Left forelimb (tissue), 1 donor: ENCODE data around the gene COL4A3.
"Not testable (repeated sequence)": the region's sequence is repeated elsewhere in the genome, so short reads cannot be mapped to it uniquely, and the experiment has no call there.

Source experiments
- DNase-seq: peaks from one replicate; pipeline ENCODE4 v3.0.0-alpha.2; 2018; ENCODE audit warnings: low spot score

COL4A3 gene

GRCh38 chr2:227214622-227215041 is 50.2 kb downstream of the COL4A3 start:
- no peak for DNase-seq

DNA sequence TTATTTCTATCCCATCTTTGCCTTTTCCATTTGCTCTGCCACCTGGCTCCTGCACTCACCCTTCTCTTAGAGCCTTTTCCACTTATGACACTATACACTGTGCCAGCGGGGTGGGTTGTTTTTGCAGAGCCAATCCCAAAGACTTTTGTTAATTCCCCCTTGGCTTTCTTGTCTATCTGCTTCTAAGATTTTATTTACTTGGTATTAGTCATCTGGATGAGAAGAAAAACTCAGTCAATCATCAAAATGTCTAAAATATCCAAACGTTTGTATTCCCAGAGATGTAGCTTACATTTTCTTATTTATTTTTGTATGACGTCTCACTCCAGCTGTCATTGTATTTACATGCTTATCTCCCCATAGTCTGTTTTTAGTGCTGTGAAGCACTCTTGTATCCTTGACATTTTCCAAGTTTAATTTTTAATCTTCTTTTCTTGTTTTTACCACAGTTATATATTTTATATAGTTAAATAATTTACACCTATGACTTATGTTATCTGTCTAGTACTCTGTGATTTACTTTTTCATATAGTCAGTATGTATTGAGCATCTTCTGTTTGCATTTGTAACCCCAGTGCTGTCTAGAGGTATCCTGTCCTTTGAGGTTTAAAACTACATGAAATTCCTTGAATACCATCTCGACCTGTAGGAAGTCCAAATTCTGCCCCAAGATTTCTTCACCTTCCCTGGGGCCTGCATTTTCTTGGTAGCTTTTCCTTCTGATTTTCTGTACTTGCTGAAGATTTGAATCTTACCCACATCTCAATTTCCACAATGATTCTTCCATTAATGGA is 55.1 kb downstream of the COL4A3 start:
- DNase-seq, result no peak

DNA sequence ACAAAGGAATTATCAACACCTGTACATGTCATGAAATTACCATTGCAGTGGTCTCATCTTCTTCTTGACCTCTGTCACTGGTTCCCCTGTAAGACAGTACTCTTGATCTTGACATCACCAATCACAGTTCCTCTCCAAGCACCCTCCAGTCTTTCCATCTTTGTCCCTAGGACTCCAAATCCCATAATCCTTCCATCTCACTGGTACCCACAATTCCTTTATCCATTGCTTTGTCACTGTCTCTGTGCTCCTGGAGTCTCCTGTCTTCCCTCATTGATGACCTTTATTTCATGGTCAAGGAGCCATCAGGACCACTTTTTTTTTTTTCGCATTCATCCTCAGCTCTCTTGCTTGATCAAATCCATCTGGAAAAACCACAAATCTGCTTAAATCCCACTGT is 56.7 kb downstream of the COL4A3 start:
- DNase-seq, result no peak

GRCh38 chr2:227222292-227222691 is 57.9 kb downstream of the COL4A3 start:
- DNase-seq, result no peak

GRCh38 chr2:227225641-227226040 is 61.2 kb downstream of the COL4A3 start:
- not testable (repeated sequence) for DNase-seq

DNA sequence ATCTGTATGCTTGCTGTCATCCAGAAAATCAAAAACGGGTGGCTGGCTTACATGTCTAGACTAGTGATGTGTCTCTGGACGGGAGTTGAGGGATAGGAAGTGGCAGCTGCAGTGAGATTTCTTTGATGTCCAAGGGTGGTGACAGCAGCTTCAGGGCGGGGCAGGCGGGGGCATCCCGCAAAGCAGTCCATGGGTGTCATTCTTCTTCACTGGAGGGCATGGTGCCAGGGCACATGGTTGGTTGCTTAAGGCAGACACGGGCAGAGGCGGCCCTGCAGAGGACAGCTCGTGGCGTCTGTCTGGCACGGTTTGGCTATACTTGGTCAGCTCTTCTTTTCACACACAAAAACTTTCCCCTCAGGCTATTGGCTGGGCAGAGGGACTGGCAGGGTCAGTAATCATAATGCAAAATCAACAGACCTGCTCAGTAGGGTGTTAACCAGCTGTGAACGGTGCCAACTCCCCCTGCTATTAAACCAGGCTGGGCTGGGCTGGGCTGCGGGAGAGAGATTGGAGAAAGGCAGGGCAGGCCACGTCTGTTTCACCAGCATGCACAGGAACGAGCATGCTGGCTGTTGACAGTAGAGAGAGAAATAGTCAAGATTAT is 63.7 kb downstream of the COL4A3 start:
- no peak for DNase-seq

GRCh38 chr2:227230151-227230550 is 65.7 kb downstream of the COL4A3 start:
- no peak for DNase-seq

GRCh38 chr2:227234429-227234828 is 70.0 kb downstream of the COL4A3 start:
- DNase-seq, result no peak

DNA sequence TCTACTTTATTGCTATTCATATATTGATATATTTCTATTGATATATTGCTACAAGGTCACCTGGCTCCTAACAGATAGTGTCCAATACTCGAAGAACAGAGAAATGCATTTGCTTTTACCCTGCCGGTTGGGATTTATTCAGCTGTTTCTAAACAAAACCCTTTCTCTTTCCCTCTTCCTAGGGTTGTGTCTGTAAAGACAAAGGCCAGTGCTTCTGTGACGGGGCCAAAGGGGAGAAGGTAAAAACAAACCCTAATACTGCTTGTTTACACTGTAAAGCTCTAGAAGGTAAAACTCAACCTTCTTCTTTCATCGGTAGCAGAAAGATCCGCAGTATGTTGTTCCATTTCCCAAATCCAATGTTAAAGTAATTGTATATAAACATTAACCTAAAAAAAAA is 73.4 kb downstream of the COL4A3 start:
- no peak for DNase-seq

DNA sequence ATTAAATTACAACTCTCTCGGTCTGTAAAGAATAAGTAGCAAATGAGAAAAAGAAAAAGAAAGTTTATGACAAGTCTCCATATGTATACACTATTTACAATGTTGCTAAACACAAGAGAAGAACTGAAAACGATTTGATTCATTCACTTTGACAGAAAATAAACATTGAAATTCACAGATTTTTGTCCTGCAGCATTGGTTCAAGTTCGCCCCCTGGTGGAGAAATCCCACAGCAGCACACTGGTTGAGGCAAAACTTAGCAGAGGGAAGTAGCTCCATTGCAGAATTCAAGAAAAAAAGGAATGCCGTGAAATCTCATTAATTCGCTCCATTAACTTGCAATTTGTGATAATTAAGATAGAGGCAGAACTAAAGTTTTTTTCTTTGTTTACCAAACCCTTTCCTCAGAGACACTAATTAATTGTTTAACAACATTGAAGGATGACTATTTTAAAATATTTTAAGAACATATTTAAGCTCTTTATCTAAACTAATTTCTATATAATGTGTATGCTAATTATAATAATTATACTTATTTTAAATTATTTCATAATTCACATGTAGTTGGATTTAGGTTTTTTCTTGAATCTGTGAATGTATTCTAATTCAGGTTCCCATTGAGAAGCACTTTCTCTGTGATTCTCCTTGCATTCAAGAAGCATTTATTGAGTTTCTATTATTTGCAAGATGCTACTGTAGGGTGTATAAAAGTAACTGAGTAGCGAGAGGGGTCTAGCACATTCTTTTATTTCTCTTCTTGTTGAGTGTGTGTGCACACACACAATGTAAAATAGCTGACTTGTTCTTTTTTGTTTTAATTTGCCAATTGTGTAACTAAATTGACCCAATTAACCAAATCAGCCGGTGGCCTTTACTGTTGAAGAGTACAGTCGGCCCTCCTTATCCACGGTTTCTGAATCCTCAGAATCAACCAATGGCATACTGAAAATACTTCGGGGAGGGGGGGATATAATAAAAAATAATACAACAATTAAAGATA is 74.1 kb downstream of the COL4A3 start:
- DNase-seq, result no peak

DNA sequence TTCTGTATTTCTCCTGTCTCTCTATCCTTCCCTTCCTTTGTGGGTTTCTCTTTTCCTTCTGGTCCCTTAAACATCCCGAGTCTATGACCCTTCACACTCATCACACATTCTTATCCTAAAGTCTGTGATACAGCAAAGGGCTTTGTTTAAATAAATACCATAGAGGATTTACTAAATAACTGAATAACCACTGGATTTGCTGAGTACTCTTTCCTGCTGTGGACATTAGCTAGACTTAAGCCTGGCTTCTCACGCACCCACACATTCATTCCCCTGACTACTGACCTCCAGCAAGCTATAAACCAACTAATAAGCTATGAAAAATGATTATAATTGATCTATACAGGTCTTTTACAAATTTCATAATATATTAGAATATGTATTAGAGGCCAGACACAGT is 76.6 kb downstream of the COL4A3 start:
- DNase-seq, result no peak

DNA sequence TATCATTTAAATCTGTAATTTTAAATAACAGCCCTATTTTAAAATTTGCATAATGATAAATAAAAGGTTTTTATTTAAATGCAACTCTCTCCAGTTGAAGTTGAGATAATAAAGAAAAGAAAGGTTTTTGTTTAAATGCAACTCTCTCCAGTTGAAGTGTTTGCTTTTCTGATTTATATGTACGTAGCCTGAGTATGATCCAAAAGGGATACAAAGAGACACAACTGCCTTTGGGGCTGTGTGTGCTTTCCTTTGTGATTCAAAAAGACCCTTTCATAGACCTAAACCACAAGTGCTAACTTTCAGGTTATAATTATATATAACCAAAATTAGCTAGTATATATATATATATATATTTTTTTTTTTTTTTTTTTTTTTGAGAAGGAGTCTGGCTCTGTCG is 84.5 kb downstream of the COL4A3 start:
- no peak for DNase-seq

GRCh38 chr2:227252831-227253230 is 88.4 kb downstream of the COL4A3 start:
- DNase-seq, result no peak

GRCh38 chr2:227256605-227257004 is 92.2 kb downstream of the COL4A3 start:
- DNase-seq, result no peak

DNA sequence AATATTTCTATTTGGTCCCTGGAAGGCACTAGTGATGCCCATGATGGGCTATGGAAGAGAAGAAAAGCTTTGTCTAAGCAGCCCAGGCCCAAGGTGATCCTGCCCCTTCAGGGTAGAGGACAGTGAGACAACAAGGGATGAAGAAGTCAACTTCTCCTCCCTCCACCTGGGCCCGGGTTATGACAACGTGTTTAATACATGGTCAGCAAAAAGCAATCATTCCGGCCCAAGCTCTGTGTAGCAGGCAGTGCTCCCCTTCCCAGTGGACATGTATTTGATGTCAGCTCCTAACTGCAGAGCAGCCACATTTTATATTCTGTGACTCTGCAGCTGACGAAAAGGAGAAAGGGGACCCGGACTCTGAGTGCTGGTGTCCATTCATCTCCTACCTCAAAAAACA is 93.4 kb downstream of the COL4A3 start:
- DNase-seq, result no peak

DNA sequence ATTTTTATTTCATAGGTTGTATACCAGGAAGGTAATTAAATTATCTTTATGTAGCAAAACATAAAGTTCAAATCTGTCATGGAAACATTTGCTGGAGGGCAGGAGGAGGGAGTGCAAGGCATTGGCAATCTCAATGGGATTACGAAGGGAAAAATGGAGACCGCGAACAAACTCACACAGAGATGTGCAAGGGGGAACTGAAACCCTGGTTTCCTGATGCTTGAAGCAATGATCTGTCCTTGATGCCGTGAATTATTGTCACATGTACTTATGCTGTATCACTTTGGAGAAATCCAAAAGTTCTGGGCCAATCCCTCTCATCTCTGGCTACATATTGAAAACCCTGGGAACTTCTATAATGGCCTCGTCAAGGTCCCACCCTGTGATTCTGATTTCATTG is 95.6 kb downstream of the COL4A3 start:
- no peak for DNase-seq

DNA sequence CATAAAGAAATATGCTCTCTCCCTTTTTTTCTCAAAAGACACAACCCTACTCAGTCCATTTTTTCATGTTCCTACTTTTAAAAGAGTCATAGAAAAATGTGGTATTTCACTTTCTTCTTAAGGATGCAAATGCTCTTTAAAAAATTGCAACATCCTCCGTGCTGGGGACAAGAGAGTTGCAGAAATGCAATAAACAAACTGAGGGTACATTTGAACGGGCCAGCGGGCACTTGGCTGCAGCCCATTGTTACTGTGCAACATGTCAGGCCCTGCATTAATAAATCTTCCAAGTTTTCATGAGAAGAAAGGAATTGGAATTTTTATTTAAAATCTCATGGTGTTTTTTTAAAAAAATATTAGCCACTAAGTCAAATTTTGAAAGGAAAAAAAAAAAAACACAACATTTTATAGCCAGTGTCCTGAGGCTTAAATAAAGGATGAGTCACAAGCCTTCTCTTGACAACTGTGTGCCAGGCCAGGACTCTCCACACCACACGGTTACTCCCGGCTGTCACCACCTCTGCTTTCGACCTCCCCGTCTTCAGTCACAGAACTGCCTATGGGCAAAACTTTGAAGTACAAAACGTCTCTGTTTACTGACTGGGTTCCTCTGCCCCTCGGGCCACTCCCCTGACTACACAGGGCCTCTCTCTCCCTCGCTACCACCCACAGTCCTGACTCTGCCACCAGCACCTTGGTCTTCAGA is 103.1 kb downstream of the COL4A3 start:
- no peak for DNase-seq

GRCh38 chr2:227280895-227281294 is 116.5 kb downstream of the COL4A3 start:
- DNase-seq, result no peak

- no peak for DNase-seq
These were observed 121.4 kb downstream of the COL4A3 start for GRCh38 chr2:227285741-227286236.

- DNase-seq, result no peak
These were observed 123.3 kb downstream of the COL4A3 start for GRCh38 chr2:227287771-227288170.

- DNase-seq, result no peak
These were observed 127.9 kb downstream of the COL4A3 start for GRCh38 chr2:227292314-227292713.

- DNase-seq, result no peak
These were observed 129.1 kb downstream of the COL4A3 start for GRCh38 chr2:227293531-227293930.
